BLaER1 (cell line): Measurements from ENCODE around the gene OR4N2.
"Not testable (repeated sequence)": the region's sequence is repeated elsewhere in the genome, so short reads cannot be mapped to it uniquely, and the experiment has no call there.

Source experiments
- H3K27ac ChIP-seq: shearing (Covaris generic); formaldehyde crosslinking; 2 replicates; pipeline ENCODE4 v1.8.1; 2022
- H3K27me3 ChIP-seq: shearing (Covaris generic); formaldehyde crosslinking; 2 replicates; pipeline ENCODE4 v1.8.1; 2022
- H3K36me3 ChIP-seq: shearing (Covaris generic); formaldehyde crosslinking; 2 replicates; pipeline ENCODE4 v1.8.1; 2022
- H3K4me1 ChIP-seq: shearing (Covaris generic); formaldehyde crosslinking; 2 replicates; pipeline ENCODE4 v1.8.1; 2022
- H3K4me2 ChIP-seq: shearing (Covaris generic); formaldehyde crosslinking; 2 replicates; pipeline ENCODE4 v1.8.1; 2022
- H3K4me3 ChIP-seq: shearing (Covaris generic); formaldehyde crosslinking; 2 replicates; pipeline ENCODE4 v1.8.1; 2022
- H3K9ac ChIP-seq: shearing (Covaris generic); formaldehyde crosslinking; 2 replicates; pipeline ENCODE4 v1.8.1; 2022
- H3K9me3 ChIP-seq: shearing (Covaris generic); formaldehyde crosslinking; 2 replicates; pipeline ENCODE4 v1.8.1; 2022
- H4K20me1 ChIP-seq: shearing (Covaris generic); formaldehyde crosslinking; 2 replicates; pipeline ENCODE4 v1.8.1; 2022
- Cebpa-rat ChIP-seq: shearing (Covaris generic); IDR thresholded peaks from 2 replicates; pipeline ENCODE4 v1.8.1; 2022

OR4N2 gene

DNA sequence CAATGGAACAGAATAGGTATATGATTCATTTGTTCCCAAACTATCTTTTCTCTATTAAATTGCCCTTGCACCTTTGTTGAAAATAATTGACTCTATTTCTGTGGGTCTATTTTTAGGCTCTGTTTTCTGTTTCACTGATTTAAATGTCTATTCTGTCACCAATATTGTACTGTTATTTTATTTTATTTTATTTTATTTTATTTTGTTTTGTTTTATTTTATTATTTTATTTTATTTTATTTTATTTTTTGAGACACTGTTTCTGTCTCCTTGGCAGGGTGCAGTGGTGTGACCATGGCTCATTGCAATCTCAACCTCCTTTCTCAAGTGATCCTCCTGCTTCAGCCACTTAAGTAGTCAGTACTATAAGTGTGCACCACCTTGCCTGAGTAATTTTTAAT lies 34.9 kb downstream of the OR4N2 start:
- H3K27ac ChIP-seq: no peak overlapping the region
- no peaks in the 10 kb centered on the region for H3K27me3 ChIP-seq
- no peaks in the 10 kb centered on the region for H4K20me1 ChIP-seq
- no peaks in the 10 kb centered on the region for H3K4me1 ChIP-seq
- H3K9me3 ChIP-seq: no peaks in the 10 kb centered on the region; the same call in 1 of the 2 replicates
- no peak for TF ChIP-seq Cebpa-rat
- H3K9ac ChIP-seq: no peak overlapping the region
- no peaks in the 10 kb centered on the region for H3K36me3 ChIP-seq
- H3K4me3 ChIP-seq: no peak overlapping the region
- H3K4me2 ChIP-seq: no peak overlapping the region

DNA sequence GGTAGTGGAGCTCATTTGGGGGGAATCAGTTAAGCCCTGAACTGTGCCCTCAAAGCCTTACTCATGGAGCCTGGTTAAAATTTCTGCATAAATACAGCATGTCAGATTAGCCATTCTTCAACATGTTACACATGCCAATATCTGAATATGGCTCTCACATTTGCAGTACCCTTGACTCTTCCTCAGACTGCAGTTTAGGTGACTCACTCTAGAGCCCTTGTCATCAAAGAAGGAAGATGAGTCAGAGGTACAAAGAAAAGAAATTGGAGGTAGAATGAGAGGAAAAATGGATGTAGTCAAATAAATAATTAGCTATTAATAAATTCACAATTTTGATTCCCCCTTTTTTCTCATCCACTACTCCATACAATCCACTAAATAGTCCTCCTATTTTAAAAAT lies 47.8 kb downstream of the OR4N2 start:
- no peaks in the 10 kb centered on the region for H3K27me3 ChIP-seq
- H3K4me2 ChIP-seq: no peak overlapping the region
- no peaks in the 10 kb centered on the region for H3K36me3 ChIP-seq
- no peaks in the 10 kb centered on the region for H3K4me1 ChIP-seq
- H4K20me1 ChIP-seq: no peaks in the 10 kb centered on the region
- 0 out of 2 replicates have a peak, but pooled peaks cover 5% of the 10 kb centered on the region for H3K9me3 ChIP-seq
- H3K9ac ChIP-seq: no peak overlapping the region
- TF ChIP-seq Cebpa-rat: no peak
- H3K27ac ChIP-seq: no peak overlapping the region
- no peak overlapping the region for H3K4me3 ChIP-seq

DNA sequence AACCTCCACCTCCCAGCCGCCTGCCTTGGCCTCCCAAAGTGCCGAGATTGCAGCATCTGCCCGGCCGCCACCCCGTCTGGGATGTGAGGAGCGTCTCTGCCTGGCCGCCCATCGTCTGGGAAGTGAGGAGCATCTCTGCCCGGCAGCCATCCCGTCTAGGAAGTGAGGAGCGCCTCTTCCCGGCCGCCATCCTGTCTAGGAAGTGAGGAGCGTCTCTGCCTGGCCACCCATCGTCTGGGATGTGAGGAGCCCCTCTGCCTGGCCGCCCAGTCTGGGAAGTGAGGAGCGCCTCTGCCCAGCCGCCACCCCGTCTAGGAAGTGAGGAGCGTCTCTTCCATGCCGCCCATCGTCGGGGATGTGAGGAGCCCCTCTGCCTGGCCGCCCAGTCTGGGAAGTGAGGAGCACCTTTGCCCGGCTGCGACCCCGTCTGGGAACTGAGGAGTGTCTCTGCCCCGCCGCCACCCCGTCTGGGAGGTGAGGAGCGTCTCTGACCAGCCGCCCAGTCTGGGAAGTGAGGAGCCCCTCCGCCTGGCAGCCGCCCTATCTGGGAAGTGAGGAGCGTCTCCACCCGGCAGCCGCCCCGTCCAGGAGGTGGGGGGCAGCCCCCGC lies 62.6 kb downstream of the OR4N2 start:
- not testable (repeated sequence) for H3K9ac ChIP-seq, H3K36me3 ChIP-seq, H3K4me2 ChIP-seq, H3K4me1 ChIP-seq, H4K20me1 ChIP-seq, H3K27ac ChIP-seq, H3K4me3 ChIP-seq, H3K27me3 ChIP-seq
- H3K9me3 ChIP-seq: peaks cover 13% of the 10 kb centered on the region

DNA sequence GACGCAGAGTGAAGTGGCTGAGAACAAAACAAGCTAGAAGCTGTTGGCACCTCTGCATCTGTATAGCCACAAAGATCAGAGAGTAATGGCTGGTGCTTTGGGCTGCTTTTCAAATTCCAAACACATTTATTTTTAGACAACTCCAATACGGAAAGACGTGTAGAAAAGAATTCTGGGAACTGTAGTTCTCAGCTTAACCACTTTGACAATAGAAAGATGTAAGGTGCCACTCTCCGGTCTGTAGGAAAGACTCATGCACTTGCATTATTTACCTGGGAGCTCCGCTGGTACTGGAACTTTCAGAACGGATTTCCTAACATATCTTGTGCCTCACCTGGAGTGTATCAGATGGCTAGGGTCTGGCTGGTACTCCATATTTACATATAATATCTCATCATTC lies 69.6 kb downstream of the OR4N2 start:
- Histone ChIP-seq H3K27me3 (no peaks in the 10 kb centered on the region), H3K9me3 (no peaks in the 10 kb centered on the region), H3K4me3 (no peak overlapping the region), H3K4me2 (no peak overlapping the region), H3K9ac (no peak overlapping the region), H3K27ac (no peak overlapping the region), H4K20me1 (no peaks in the 10 kb centered on the region), H3K36me3 (no peaks in the 10 kb centered on the region), H3K4me1 (no peaks in the 10 kb centered on the region)
- TF ChIP-seq Cebpa-rat: no peak

DNA sequence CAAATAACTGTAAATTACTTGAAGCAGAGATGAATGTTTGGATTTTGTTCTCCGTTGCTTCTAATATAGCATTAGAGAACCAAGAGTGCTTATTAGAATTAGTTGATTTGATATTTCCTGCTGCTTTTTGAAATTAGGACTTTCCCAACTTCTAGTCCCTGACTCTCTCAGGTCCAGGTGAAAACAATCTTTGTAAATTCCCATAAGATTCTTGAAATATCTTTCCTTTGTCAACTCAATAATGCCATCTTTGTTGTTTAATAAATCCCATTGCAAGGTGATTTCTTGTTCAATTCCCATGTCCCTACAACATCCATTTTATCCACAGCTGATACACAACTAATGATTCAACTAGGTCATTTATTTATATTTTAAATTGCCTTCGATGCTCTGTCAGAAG lies 71.3 kb downstream of the OR4N2 start, which contains the start of gene OR4K2:
Gene OR4K2, plus strand, starts transcription at position 301 of the 400 bp plus-strand sequence. CDS start 1,126 bp downstream, outside the sequence.
- Histone ChIP-seq H3K4me2 (no peak within 1 kb of the TSS), H3K27me3 (no peaks in the 10 kb centered on the region), H3K27ac (no peak within 1 kb of the TSS), H3K9ac (no peak within 1 kb of the TSS), H4K20me1 (no peaks in the 10 kb centered on the region), H3K36me3 (no peaks in the 10 kb centered on the region), H3K9me3 (no peaks in the 10 kb centered on the region), H3K4me1 (no peaks in the 10 kb centered on the region), H3K4me3 (no peak within 1 kb of the TSS)
- TF ChIP-seq Cebpa-rat: no peak

DNA sequence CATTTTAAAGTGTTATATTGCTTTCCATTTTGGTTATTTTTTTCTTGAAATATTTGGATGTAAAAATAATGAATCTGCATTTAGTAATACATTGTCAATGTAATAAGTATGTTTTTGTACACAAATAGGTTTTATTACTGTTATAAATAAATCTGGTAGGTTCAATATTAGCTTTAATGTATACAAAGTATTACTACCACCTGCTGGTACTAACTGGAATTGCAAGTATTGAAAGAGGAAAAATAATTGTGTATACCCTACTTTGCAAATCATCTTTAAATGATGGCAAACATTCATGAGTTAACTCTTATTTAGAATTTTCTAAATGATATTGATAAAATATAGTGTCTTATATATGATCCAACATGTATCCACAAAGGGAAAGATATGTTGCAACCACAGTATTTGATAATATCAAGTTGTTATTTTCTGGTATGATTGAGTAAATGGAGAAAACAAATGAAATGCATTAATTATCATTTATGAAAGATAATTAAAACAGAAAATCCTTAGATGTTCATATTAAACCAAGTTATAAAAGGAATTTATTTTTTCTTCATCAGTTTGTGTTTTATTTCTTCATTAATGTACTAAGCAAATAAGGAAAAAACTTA lies 74.6 kb downstream of the OR4N2 start:
- Histone ChIP-seq H3K9me3 (no peaks in the 10 kb centered on the region), H3K4me1 (no peaks in the 10 kb centered on the region), H3K27ac (no peak overlapping the region), H3K4me3 (no peak overlapping the region), H3K9ac (no peak overlapping the region), H3K27me3 (no peaks in the 10 kb centered on the region), H3K4me2 (no peak overlapping the region), H4K20me1 (no peaks in the 10 kb centered on the region), H3K36me3 (no peaks in the 10 kb centered on the region)
- no peak for TF ChIP-seq Cebpa-rat
